GM12864 (cell line): ENCODE measurements around the gene SMURF1.

ENCODE experiments used
- DNase-seq: peaks from one replicate; pipeline ENCODE4 v3.0.0-alpha.2; 2011; ENCODE audit warnings: low read depth
- H3K4me3 ChIP-seq: 2 replicates; pipeline ENCODE4 v1.5.1; 2011; ENCODE audit warnings: mild to moderate bottlenecking, low read depth, low read length, control low read depth
- TF ChIP-seq, protein P1 (sequence below): IDR thresholded peaks from 2 replicates; pipeline ENCODE4 v1.5.1; 2011; ENCODE audit warnings: low read depth, mild to moderate bottlenecking, moderate library complexity, low read length, control low read depth, inconsistent platforms; ENCODE audit errors: missing control alignments

The SMURF1 gene

DNA sequence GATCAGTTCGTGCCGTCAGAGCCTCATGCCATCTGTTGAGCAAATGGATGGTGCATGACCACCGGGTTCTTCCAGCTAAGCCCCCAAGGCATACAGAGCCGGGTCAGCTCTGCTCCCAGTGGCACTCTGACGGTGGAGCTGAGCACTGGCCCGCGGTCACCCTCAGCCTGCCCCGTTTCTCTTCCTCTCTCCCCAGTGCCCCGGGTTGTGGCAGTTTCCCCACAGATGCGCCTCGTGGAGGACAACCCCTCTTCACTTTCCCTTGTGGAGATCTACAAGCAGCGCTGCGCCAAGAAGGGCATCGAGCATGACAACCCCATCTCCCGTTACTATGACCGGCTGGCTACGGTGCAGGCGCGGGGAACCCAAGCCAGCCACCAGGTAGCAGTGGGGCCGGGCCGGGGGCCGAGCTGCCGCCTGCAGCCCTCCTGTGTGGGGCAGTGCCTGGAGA is 135.7 kb downstream of the SMURF1 start:
- TF ChIP-seq, protein P1, sequence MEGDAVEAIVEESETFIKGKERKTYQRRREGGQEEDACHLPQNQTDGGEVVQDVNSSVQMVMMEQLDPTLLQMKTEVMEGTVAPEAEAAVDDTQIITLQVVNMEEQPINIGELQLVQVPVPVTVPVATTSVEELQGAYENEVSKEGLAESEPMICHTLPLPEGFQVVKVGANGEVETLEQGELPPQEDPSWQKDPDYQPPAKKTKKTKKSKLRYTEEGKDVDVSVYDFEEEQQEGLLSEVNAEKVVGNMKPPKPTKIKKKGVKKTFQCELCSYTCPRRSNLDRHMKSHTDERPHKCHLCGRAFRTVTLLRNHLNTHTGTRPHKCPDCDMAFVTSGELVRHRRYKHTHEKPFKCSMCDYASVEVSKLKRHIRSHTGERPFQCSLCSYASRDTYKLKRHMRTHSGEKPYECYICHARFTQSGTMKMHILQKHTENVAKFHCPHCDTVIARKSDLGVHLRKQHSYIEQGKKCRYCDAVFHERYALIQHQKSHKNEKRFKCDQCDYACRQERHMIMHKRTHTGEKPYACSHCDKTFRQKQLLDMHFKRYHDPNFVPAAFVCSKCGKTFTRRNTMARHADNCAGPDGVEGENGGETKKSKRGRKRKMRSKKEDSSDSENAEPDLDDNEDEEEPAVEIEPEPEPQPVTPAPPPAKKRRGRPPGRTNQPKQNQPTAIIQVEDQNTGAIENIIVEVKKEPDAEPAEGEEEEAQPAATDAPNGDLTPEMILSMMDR, result no peak
- no peak overlapping the region for H3K4me3 ChIP-seq
- DNase-seq, result no peak

DNA sequence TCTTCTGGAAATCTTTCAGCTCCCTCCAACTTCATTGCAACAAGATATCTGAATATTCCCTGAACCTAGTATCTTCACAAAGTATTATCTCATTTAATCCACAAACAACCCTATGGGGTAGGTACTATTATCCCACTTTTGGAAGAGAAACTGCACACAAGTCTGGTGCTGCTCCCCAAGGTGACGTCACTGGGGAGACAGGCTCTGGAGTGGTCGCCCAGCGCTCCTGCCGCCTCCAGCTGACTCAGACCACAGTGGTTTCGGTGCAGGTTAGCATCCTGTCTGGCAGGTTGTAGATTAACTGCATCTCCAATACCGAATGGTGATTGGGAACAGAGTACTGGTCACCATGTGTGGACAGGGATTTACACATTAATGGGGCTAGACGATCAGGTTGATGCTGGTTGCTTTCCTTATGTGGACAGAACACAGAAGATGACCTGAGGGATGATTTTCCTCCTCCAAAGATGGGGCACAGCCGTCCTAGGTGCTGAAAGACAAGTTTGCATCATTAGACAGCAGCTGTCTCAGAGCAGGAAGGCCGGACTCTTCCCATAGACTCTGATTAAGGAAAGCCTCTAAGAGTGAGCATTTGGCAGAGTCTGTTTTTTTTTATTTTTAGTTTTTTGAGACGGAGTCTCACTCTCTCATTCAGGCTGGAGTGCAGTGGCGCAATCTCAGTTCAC is 137.0 kb downstream of the SMURF1 start:
- TF ChIP-seq, protein P1, result no peak

DNA sequence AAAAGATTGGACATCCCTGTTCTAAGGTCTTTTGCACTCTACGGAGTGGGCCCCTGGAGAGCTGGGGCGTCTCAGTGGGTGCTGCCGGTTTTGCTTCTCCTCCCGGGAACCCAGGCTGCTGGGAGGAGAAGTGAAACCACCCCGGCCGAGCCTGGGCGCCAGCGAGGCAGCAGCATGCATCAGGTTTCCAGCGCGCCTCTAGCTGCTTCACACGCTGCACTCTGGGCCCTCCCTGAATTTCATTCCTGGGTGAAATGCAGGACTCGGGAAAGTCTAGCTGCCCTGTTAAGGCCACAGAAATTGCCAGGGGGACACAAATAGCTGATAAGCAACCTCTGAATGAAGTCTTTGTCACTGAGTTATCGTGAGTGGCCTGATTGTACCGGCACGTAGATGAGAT is 138.1 kb downstream of the SMURF1 start:
- TF ChIP-seq, protein P1, result no peak
- DNase-seq, result no peak
- H3K4me3 ChIP-seq, result no peak overlapping the region

More for the DNA sequence above, 137.0 kb downstream of the SMURF1 start:
- no peak overlapping the region for H3K4me3 ChIP-seq
- no peak for DNase-seq

DNA sequence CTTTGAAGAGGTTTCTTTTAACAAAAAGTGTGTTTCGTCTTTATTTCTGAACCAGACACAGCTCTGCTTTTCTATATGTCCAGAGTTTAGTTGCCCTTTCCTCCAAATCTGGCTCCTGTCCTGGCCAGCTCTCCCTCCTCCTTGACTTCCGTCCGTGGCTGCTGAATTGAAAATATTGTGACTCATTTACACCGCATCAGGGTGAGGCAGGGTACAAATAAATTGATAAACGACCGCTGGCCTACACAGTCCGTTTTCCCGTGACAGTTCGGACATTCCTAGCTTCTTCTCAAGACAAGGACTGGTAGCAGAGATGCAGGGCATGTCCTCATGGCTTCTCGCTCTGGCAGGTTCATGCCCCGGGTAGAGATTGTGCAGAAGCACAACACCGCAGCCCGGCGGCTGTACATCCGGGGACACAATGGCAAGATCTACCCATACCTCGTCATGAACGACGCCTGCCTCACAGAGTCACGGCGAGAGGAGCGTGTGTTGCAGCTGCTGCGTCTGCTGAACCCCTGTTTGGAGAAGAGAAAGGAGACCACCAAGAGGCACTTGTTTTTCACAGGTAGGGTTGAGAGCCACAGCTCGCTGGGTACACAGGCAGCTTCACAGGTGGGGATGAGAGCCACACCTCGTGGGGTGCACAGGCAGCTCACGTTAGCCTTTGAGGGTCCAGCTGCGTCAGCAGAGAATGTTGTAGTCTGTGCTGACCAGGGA is 139.0 kb downstream of the SMURF1 start:
- no peak for DNase-seq
- TF ChIP-seq, protein P1, result no peak
- no peak overlapping the region for H3K4me3 ChIP-seq

DNA sequence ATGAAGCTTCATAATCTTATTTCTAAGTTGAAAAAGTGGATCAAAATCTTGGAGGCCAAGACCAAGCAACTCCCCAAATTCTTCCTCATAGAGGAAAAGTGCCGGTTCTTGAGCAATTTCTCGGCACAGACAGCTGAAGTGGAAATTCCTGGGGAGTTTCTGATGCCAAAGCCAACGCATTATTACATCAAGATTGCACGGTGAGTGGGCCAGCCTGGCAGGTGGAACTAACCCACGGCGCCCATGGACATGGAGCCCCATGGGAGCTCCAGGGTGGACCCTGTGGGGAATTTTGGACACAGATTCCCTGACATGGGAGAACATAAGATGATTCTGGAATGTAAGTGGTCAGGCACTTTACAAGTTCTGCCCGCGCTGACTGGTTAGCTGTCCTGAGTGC is 139.7 kb downstream of the SMURF1 start:
- no peak for DNase-seq
- TF ChIP-seq, protein P1, result no peak
- no peak overlapping the region for H3K4me3 ChIP-seq

DNA sequence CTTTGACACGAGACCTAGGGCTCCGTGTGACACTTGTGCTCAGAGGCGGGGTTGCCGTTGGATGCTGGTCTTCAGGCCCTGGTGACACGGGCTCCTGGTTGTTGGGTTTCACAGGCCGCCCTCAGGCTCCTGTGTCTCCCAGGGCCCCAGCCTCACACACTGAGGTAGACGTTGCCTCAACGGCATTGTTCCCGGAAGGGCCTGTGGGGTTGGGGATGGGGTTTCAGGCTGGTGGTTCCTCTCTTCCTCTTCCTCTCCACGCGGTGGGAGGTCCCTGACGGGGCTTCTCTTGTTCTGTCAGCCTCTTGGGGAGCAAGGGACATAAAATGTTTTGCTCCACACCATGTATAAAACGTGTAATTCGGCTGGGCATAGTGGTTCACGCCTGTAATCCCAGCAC is 140.5 kb downstream of the SMURF1 start:
- TF ChIP-seq, protein P1, result no peak
- no peak overlapping the region for H3K4me3 ChIP-seq
- no peak for DNase-seq

DNA sequence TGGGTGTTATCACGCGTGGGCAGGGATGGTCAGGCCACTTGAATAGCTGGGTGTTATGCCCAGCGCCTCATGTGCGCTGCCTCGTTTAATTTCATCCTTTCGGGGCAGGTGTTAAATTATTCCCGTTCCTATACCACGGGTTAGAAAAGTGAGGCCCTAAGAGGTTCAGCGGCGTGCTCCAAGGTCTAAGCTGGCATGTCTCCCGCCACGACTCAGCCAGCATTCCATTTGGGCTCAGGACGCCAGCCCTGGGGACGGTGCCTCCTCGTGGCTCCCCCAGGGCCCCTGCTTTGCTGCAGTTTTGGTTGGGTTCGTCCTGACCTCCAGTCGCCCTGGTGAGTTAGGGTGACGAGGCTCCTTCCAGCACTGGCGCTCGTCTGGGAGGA is 141.1 kb downstream of the SMURF1 start:
- TF ChIP-seq, protein P1, result no peak
- no peak overlapping the region for H3K4me3 ChIP-seq
- no peak for DNase-seq
